K562 (cell line): ENCODE data around the gene KCP. TPM values are rescaled to one million over a fixed set of nuclear protein-coding genes. Genes with fewer than 3 reads are reported as not detected.

ENCODE experiments used
- ATF3 ChIP-seq, 2 experiments: fragments of 450-650 bp in 1 of 2; sonication (generic) in 1 of 2; formaldehyde crosslinking in 1 of 2; IDR thresholded peaks in 1 of 2; conservative IDR thresholded peaks in 1 of 2; 2 replicates each; pipeline versions ENCODE4 v1.6.1 to v1.8.1; 2016 to 2023; ENCODE audit warnings: mild to moderate bottlenecking in 2 of 2, moderate library complexity in 2 of 2, inconsistent platforms in 1 of 2, missing genetic modification reagents in 1 of 2
- CEBPZ ChIP-seq: fragments of 150-350 bp; IDR thresholded peaks from 2 replicates; pipeline ENCODE4 v1.6.1; 2014; ENCODE audit warnings: low read depth, mild to moderate bottlenecking, low read length, borderline replicate concordance
- E2F5 ChIP-seq: sonication (generic); formaldehyde crosslinking; IDR thresholded peaks from 2 replicates; pipeline ENCODE4 v1.8.0; 2022; ENCODE audit warnings: mild to moderate bottlenecking, missing genetic modification reagents
- GATA2 ChIP-seq: sonication (generic); formaldehyde crosslinking; IDR thresholded peaks from 2 replicates; pipeline ENCODE4 v1.4.0; 2020; ENCODE audit warnings: mild to moderate bottlenecking, missing genetic modification reagents
- JUND ChIP-seq, 2 experiments: IDR thresholded peaks; 2 replicates in 1 of 2; 3 replicates in 1 of 2; pipeline ENCODE4 v1.6.1; 2011; ENCODE audit warnings: borderline replicate concordance in 2 of 2, low read depth in 2 of 2, low read length in 2 of 2, improper control_type of control experiment in 1 of 2, missing biosample characterization in 1 of 2, missing genetic modification characterization in 1 of 2, missing genetic modification reagents in 1 of 2
- KAT7 ChIP-seq: sonication (generic); formaldehyde crosslinking; IDR thresholded peaks from 2 replicates; pipeline ENCODE4 v1.8.0; 2022; ENCODE audit warnings: missing genetic modification reagents, mild to moderate bottlenecking, borderline replicate concordance
- NR2F6 ChIP-seq: fragments of 450-650 bp; formaldehyde crosslinking; IDR thresholded peaks from 2 replicates; pipeline ENCODE4 v1.4.0; 2020; ENCODE audit warnings: mild to moderate bottlenecking
- REST ChIP-seq, 2 experiments: fragments of 450-650 bp; formaldehyde crosslinking in 1 of 2; IDR thresholded peaks; 2 replicates each; pipeline versions ENCODE4 v1.4.0 to v1.6.1; 2014 to 2020; ENCODE audit warnings: mild to moderate bottlenecking in 2 of 2, borderline replicate concordance in 1 of 2, low read depth in 1 of 2
- SMARCE1 ChIP-seq: fragments of 450-650 bp; IDR thresholded peaks from 2 replicates; pipeline ENCODE4 v1.7.1; 2016; ENCODE audit warnings: mild to moderate bottlenecking
- ZNF175 ChIP-seq: fragments of 200-800 bp; sonication (Bioruptor generic); IDR thresholded peaks from 2 replicates; pipeline ENCODE4 v1.6.1; 2016; ENCODE audit warnings: low read depth, mild to moderate bottlenecking, missing genetic modification characterization, missing compliant biosample characterization
- ZNF23 ChIP-seq: fragments of 250-450 bp; sonication (Bioruptor Pico); IDR thresholded peaks from 2 replicates; pipeline ENCODE4 v1.4.0; 2020; ENCODE audit warnings: mild to moderate bottlenecking
- polyA plus RNA-seq, 8 experiments: library from polyadenylated mRNA; depleted of rRNA in 4 of 8; stranded (reverse) in 5 of 8; unstranded in 3 of 8; fragments of >200 nt; fragmentation: Nextera tagmentation in 2 of 8; fragmentation: Illumina TruSeq in 1 of 8; extraction: Ambion mirVana in 2 of 8; extraction: Trizol in 1 of 8; gene quantifications; 2 replicates each; pipeline versions ENCODE4 v1.2.1 to v1.2.3, GENCODE V29; 2011 to 2014; ENCODE audit warnings: inconsistent platforms in 1 of 8, missing spikeins in 1 of 8
- total RNA-seq, 7 experiments: library from RNA; depleted of rRNA in 6 of 7; stranded (reverse); fragments of >200 nt in 6 of 7; fragmentation: Illumina TruSeq in 2 of 7; extraction: Trizol in 2 of 7; gene quantifications; 2 replicates each; pipeline versions ENCODE4 v1.2.1 to v1.2.3, GENCODE V29; 2011 to 2021; ENCODE audit warnings: low replicate concordance in 1 of 7

Gene KCP
- total and polyA plus RNA-seq, 9 of the 15 experiments (the other 6 are each of a cell fraction or from before 2014, with no cell fraction given), result 0.06 to 0.17 (median 0.12) TPM; not detected in 3

GRCh38 chr7:128904381-128905197 is 5.9 kb downstream of the KCP start (continued):
- no peak for TF ChIP-seq E2F5
- TF ChIP-seq CEBPZ, result no peak
- no peak; the same call in 1 of the 2 replicates for TF ChIP-seq JUND (IDR thresholded peaks at IDR 0.05; ENCODE audit: borderline replicate concordance, low read depth, low read length)
- no peak for TF ChIP-seq JUND (tag; IDR thresholded peaks at IDR 0.05; ENCODE audit: borderline replicate concordance, low read depth, low read length)
- no peak for TF ChIP-seq ZNF175 (CRISPR knock-in tag)
- TF ChIP-seq REST (IDR thresholded peaks at IDR 0.05; ENCODE audit: borderline replicate concordance), result peak; percentile 64; the same call in 1 of the 2 replicates
- TF ChIP-seq REST (CRISPR knock-in tag; IDR thresholded peaks at IDR 0.05; ENCODE audit: low read depth), result no peak
- TF ChIP-seq KAT7, result no peak
- no peak for TF ChIP-seq ATF3 (IDR thresholded peaks at IDR 0.05)
- TF ChIP-seq ATF3 (CRISPR knock-in tag; conservative IDR thresholded peaks at IDR 0.05), result peak; percentile 61; the same call in 1 of the 2 replicates
- TF ChIP-seq ZNF23, result no peak
- no peak for TF ChIP-seq NR2F6 (CRISPR knock-in tag)
- no peak for TF ChIP-seq GATA2 (CRISPR knock-in tag)
- TF ChIP-seq SMARCE1, result no peak
